Smooth muscle cell (in vitro differentiated cells): Measurements from ENCODE around the gene IGFN1. TPM values are rescaled to one million over a fixed set of nuclear protein-coding genes. Genes with fewer than 3 reads are reported as not detected.
A peak's percentile ranks its signal among the peaks of the same experiment; 100 is the strongest.
"Not testable (repeated sequence)": the region's sequence is repeated elsewhere in the genome, so short reads cannot be mapped to it uniquely, and the experiment has no call there.

Experiments
- DNase-seq: peaks from one replicate; lab custom pipeline; 2025; ENCODE audit not compliant: unreplicated experiment; lab: John Stamatoyannopoulos, UW
- H2AFZ ChIP-seq: fragments of 200-600 bp; sonication (generic); 2 replicates; pipeline ENCODE4 v1.6.0; 2016; ENCODE audit warnings: antibody characterized with exemption, low read depth, mild to moderate bottlenecking
- H3F3A ChIP-seq: fragments of 200-600 bp; sonication (generic); 2 replicates; pipeline ENCODE4 v1.6.0; 2017; ENCODE audit warnings: antibody characterized with exemption, low read depth
- H3K27ac ChIP-seq: fragments of 200-600 bp; sonication (generic); 2 replicates; pipeline ENCODE4 v1.5.1; 2016; ENCODE audit warnings: low read depth, mild to moderate bottlenecking
- H3K27me3 ChIP-seq: fragments of 200-600 bp; sonication (generic); 2 replicates; pipeline ENCODE4 v1.6.1; 2016; ENCODE audit warnings: low read depth, mild to moderate bottlenecking
- H3K36me3 ChIP-seq: fragments of 200-600 bp; sonication (generic); 2 replicates; pipeline ENCODE4 v1.5.1; 2016; ENCODE audit warnings: low read depth
- H3K4me1 ChIP-seq: fragments of 200-600 bp; sonication (generic); 2 replicates; pipeline ENCODE4 v1.5.1; 2016; ENCODE audit warnings: low read depth
- H3K4me2 ChIP-seq: fragments of 200-600 bp; sonication (generic); 2 replicates; pipeline ENCODE4 v1.6.0; 2016; ENCODE audit warnings: mild to moderate bottlenecking
- H3K4me3 ChIP-seq: fragments of 200-600 bp; sonication (generic); 2 replicates; pipeline ENCODE4 v1.5.1; 2016; ENCODE audit warnings: mild to moderate bottlenecking
- H3K79me2 ChIP-seq: fragments of 200-600 bp; sonication (generic); 2 replicates; pipeline ENCODE4 v1.6.0; 2016; ENCODE audit warnings: low read depth, mild to moderate bottlenecking
- H3K9ac ChIP-seq: fragments of 200-600 bp; sonication (generic); 2 replicates; pipeline ENCODE4 v1.6.0; 2016; ENCODE audit warnings: low read depth
- H3K9me3 ChIP-seq: fragments of 200-600 bp; sonication (generic); replicated peaks from 2 replicates; pipeline ENCODE4 v1.5.1; 2016; ENCODE audit warnings: low read depth
- H4K20me1 ChIP-seq: fragments of 200-600 bp; sonication (generic); 2 replicates; pipeline ENCODE4 v1.6.0; 2016; ENCODE audit warnings: low read depth
- CTCF ChIP-seq: fragments of 200-600 bp; sonication (generic); IDR thresholded peaks from 2 replicates; pipeline ENCODE4 v1.5.1; 2017; ENCODE audit warnings: borderline replicate concordance, mild to moderate bottlenecking, antibody characterized with exemption; ENCODE audit not compliant: insufficient read depth, poor library complexity, severe bottlenecking
- WGBS: methylation state at CpG from one replicate; pipeline ENCODE4 v1.1.7; 2016; ENCODE audit warnings: low lambda C conversion rate; 5-methylcytosine and 5-hydroxymethylcytosine counted together
- polyA plus RNA-seq: library from polyadenylated mRNA; unstranded; fragments of >200 nt; fragmentation: Nextera tagmentation; extraction: Ambion mirVana; gene quantifications from 2 replicates; pipeline ENCODE4 v1.2.1, GENCODE V29; 2016
- total RNA-seq: library from RNA; depleted of rRNA; stranded (reverse); fragments of >200 nt; gene quantifications from 2 replicates; pipeline ENCODE4 v1.2.3, GENCODE V29; 2014

The IGFN1 gene
- total and polyA plus RNA-seq, 2 experiments from 2014 or later, result not detected

- Histone ChIP-seq H3K27ac (no peak overlapping the region), H3K4me1 (peaks cover 4% of the 10 kb centered on the region), H3K79me2 (no peaks in the 10 kb centered on the region), H3F3A (peaks cover 4% of the 10 kb centered on the region), H3K9me3 (no peaks in the 10 kb centered on the region), H3K9ac (no peak overlapping the region), H3K36me3 (no peaks in the 10 kb centered on the region), H4K20me1 (no peaks in the 10 kb centered on the region), H3K4me3 (no peak overlapping the region), H3K4me2 (no peak overlapping the region), H3K27me3 (no peaks in the 10 kb centered on the region), H2AFZ (no peak overlapping the region)
- no peak for DNase-seq
- TF ChIP-seq CTCF, result no peak
- WGBS, result 93% methylated on average over 4 of the region's 4 CpGs
Measured at GRCh38 chr1:201229095-201229494, 38.5 kb downstream of the IGFN1 start.

- Histone ChIP-seq H3K4me1 (peaks cover 4% of the 10 kb centered on the region), H3F3A (peaks cover 4% of the 10 kb centered on the region), H3K9ac (no peak overlapping the region), H4K20me1 (no peaks in the 10 kb centered on the region), H3K36me3 (no peaks in the 10 kb centered on the region), H3K9me3 (no peaks in the 10 kb centered on the region), H3K4me3 (no peak overlapping the region), H3K27ac (no peak overlapping the region), H3K79me2 (no peaks in the 10 kb centered on the region), H2AFZ (no peak overlapping the region), H3K27me3 (no peaks in the 10 kb centered on the region), H3K4me2 (peak overlapping the region; percentile 29)
- DNase-seq, result no peak
- WGBS, result 52% methylated on average over 6 of the region's 6 CpGs
- TF ChIP-seq CTCF, result peak; percentile 24
Measured at GRCh38 chr1:201229771-201230635, 39.4 kb downstream of the IGFN1 start.

DNA sequence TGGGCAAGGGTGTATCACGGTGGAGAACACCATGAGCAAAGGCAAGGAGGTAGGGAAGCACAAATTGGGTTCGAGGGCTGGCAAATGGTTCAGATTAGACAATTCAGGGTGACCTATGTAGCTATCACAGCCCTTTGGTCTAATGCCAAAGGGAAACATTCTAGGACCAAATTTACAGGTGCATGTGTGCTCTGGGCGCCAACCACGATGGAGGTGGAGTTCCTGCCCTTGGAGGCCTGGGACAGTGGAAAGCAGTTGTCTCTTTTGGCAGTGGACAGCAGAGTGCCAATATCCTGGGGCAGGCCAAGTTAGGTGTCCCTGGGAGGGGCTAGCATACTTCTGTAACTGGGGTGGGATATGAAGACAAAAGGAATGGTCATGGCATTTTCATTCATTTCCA, 40.1 kb downstream of the IGFN1 start:
- Histone ChIP-seq H3K79me2 (no peaks in the 10 kb centered on the region), H3K9ac (no peak overlapping the region), H4K20me1 (no peaks in the 10 kb centered on the region), H2AFZ (no peak overlapping the region), H3K4me1 (peaks cover 4% of the 10 kb centered on the region), H3K36me3 (no peaks in the 10 kb centered on the region), H3K27ac (no peak overlapping the region), H3F3A (peaks cover 4% of the 10 kb centered on the region), H3K4me2 (peak overlapping the region; percentile 29), H3K4me3 (no peak overlapping the region), H3K9me3 (no peaks in the 10 kb centered on the region), H3K27me3 (no peaks in the 10 kb centered on the region)
- no peak for TF ChIP-seq CTCF
- 95% methylated on average over 4 of the region's 4 CpGs for WGBS
- DNase-seq, result no peak

GRCh38 chr1:201239646-201240045, 49.0 kb downstream of the IGFN1 start:
- H2AFZ ChIP-seq, H3K4me1 ChIP-seq, DNase-seq, H4K20me1 ChIP-seq, H3K9ac ChIP-seq, H3K4me2 ChIP-seq, H3K9me3 ChIP-seq, H3K79me2 ChIP-seq, H3K27ac ChIP-seq, H3F3A ChIP-seq, H3K4me3 ChIP-seq, H3K27me3 ChIP-seq, H3K36me3 ChIP-seq: not testable (repeated sequence)
- 86% methylated on average over 11 of the region's 11 CpGs for WGBS
